Hepatocyte (in vitro differentiated cells): ENCODE results near the gene PIBF1.

ENCODE experiments used
- EZH2 ChIP-seq: fragments of 200-600 bp; sonication (generic); IDR thresholded peaks from 2 replicates; pipeline ENCODE4 v1.6.1; 2016; ENCODE audit warnings: antibody characterized with exemption, mild to moderate bottlenecking, borderline replicate concordance
- EZH2phosphoT487 ChIP-seq: fragments of 200-600 bp; sonication (generic); IDR thresholded peaks from one replicate; pipeline ENCODE4 v1.6.1; 2018; ENCODE audit warnings: antibody characterized with exemption, mild to moderate bottlenecking, low read depth, moderate library complexity; ENCODE audit not compliant: unreplicated experiment, severe bottlenecking
- TF ChIP-seq, protein P1 (sequence below): fragments of 200-600 bp; sonication (generic); IDR thresholded peaks from 2 replicates; pipeline ENCODE4 v1.5.1; 2016; ENCODE audit warnings: antibody characterized with exemption, mild to moderate bottlenecking; ENCODE audit not compliant: poor library complexity

DNA sequence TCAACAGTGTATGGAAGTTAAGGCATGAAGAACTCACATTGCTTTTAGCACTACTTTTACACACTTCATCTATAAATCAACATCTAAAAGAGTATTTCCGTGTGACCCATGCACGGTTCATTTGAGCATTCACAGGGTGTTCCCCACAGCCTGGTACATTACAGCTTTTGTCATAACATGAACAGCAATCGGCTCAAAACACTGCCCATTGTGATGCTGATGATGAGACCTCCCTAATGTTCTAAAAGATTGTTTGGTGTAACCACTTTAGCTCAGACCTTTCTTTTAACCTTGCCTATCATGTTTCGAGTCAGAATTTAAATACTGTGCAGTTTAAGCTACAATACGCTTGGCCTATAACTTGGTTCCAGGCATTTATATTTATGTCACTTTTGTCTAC lies 272.8 kb downstream of the PIBF1 start:
- TF ChIP-seq, protein P1, sequence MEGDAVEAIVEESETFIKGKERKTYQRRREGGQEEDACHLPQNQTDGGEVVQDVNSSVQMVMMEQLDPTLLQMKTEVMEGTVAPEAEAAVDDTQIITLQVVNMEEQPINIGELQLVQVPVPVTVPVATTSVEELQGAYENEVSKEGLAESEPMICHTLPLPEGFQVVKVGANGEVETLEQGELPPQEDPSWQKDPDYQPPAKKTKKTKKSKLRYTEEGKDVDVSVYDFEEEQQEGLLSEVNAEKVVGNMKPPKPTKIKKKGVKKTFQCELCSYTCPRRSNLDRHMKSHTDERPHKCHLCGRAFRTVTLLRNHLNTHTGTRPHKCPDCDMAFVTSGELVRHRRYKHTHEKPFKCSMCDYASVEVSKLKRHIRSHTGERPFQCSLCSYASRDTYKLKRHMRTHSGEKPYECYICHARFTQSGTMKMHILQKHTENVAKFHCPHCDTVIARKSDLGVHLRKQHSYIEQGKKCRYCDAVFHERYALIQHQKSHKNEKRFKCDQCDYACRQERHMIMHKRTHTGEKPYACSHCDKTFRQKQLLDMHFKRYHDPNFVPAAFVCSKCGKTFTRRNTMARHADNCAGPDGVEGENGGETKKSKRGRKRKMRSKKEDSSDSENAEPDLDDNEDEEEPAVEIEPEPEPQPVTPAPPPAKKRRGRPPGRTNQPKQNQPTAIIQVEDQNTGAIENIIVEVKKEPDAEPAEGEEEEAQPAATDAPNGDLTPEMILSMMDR, result no peak
- TF ChIP-seq EZH2 (no peak), EZH2phosphoT487 (no peak)
